HepG2 (cell line): ENCODE data around the gene GPRIN1. TPM values are rescaled to one million over a fixed set of nuclear protein-coding genes. Genes with fewer than 3 reads are reported as not detected.

Source experiments
- ARID2 ChIP-seq: sonication (generic); formaldehyde crosslinking; IDR thresholded peaks from 2 replicates; pipeline ENCODE4 v1.8.1; 2022; ENCODE audit warnings: mild to moderate bottlenecking, missing genetic modification reagents, borderline replicate concordance
- ASH2L ChIP-seq: fragments of 300-600, 200-600 bp; sonication (generic); IDR thresholded peaks from 2 replicates; pipeline ENCODE4 v1.7.0; 2017; ENCODE audit warnings: low read depth, mild to moderate bottlenecking, moderate library complexity, mixed read lengths, low read length; ENCODE audit not compliant: insufficient read length
- ERF ChIP-seq: IDR thresholded peaks from 2 replicates; pipeline ENCODE4 v1.6.1; 2018; ENCODE audit warnings: missing biosample characterization, missing genetic modification reagents
- GATAD1 ChIP-seq: IDR thresholded peaks from 2 replicates; pipeline ENCODE4 v1.6.1; 2016; ENCODE audit warnings: missing genetic modification reagents, missing compliant biosample characterization
- KLF6 ChIP-seq: IDR thresholded peaks from 2 replicates; pipeline ENCODE4 v1.8.0; 2016; ENCODE audit warnings: missing biosample characterization, missing genetic modification reagents
- MAZ ChIP-seq, 2 experiments: sonication (generic) in 1 of 2; formaldehyde crosslinking in 1 of 2; IDR thresholded peaks; 2 replicates each; pipeline versions ENCODE4 v1.5.0 to v1.6.1; 2012 to 2020; ENCODE audit warnings: low read depth in 2 of 2, mild to moderate bottlenecking in 2 of 2, borderline replicate concordance in 1 of 2, improper control_type of control experiment in 1 of 2, low read length in 1 of 2, missing genetic modification reagents in 1 of 2, moderate library complexity in 1 of 2
- MLLT10 ChIP-seq: sonication (generic); formaldehyde crosslinking; IDR thresholded peaks from 2 replicates; pipeline ENCODE4 v1.4.0; 2020; ENCODE audit warnings: missing genetic modification reagents
- SIN3A ChIP-seq: IDR thresholded peaks from 2 replicates; pipeline ENCODE4 v1.6.1; 2011; ENCODE audit warnings: low read depth, mild to moderate bottlenecking, control low read depth, low read length, borderline replicate concordance
- SP1 ChIP-seq, 2 experiments: fragments of 450-650 bp in 1 of 2; sonication (generic) in 1 of 2; formaldehyde crosslinking in 1 of 2; IDR thresholded peaks; 2 replicates each; pipeline versions ENCODE4 v1.4.0 to v1.6.1; 2016 to 2020; ENCODE audit warnings: missing genetic modification reagents in 1 of 2
- TAF1 ChIP-seq: sonication (generic); formaldehyde crosslinking; IDR thresholded peaks from 2 replicates; pipeline ENCODE4 v1.4.0; 2020; ENCODE audit warnings: missing genetic modification reagents
- ZBTB42 ChIP-seq: sonication (generic); formaldehyde crosslinking; IDR thresholded peaks from 2 replicates; pipeline ENCODE4 v1.5.0; 2020; ENCODE audit warnings: mild to moderate bottlenecking, missing genetic modification reagents
- ZNF558 ChIP-seq: sonication (generic); formaldehyde crosslinking; IDR thresholded peaks from 2 replicates; pipeline ENCODE4 v1.9.0; 2022; ENCODE audit warnings: mild to moderate bottlenecking, missing genetic modification reagents, borderline replicate concordance
- polyA plus RNA-seq, 8 experiments: library from polyadenylated mRNA; depleted of rRNA in 3 of 8; stranded (reverse) in 7 of 8; unstranded in 1 of 8; fragments of >200 nt; fragmentation: Illumina TruSeq in 4 of 8; extraction: Trizol in 4 of 8; gene quantifications; 2 replicates each; pipeline versions ENCODE4 v1.2.1 to v1.2.3, GENCODE V29; 2011 to 2016; ENCODE audit warnings: low read depth in 4 of 8, missing spikeins in 1 of 8, mixed read lengths in 1 of 8; ENCODE audit not compliant: insufficient read depth in 1 of 8
- total RNA-seq, 5 experiments: library from RNA; depleted of rRNA; stranded (reverse); fragments of >200 nt; fragmentation: Illumina TruSeq; extraction: Trizol; gene quantifications; 2 replicates each; pipeline ENCODE4 v1.2.3, GENCODE V29; 2016; ENCODE audit warnings: low read depth in 1 of 5
- TF ChIP-seq, protein P1 (sequence below): sonication (generic); formaldehyde crosslinking; IDR thresholded peaks from one replicate; pipeline ENCODE4 v1.5.1; 2020; ENCODE audit warnings: mild to moderate bottlenecking, missing genetic modification reagents; ENCODE audit errors: not compliant biosample characterization
- TF ChIP-seq, protein P2 (sequence below): sonication (generic); formaldehyde crosslinking; IDR thresholded peaks from 2 replicates; pipeline ENCODE4 v1.5.0; 2020; ENCODE audit warnings: mild to moderate bottlenecking, missing genetic modification reagents, moderate library complexity
- TF ChIP-seq, protein P3 (sequence below), 2 experiments: sonication (generic) in 1 of 2; formaldehyde crosslinking in 1 of 2; IDR thresholded peaks; 2 replicates each; pipeline versions ENCODE4 v1.4.0 to v1.6.1; 2018 to 2020; ENCODE audit warnings: missing genetic modification reagents in 2 of 2, borderline replicate concordance in 1 of 2, low read depth in 1 of 2, mild to moderate bottlenecking in 1 of 2, missing biosample characterization in 1 of 2

Gene GPRIN1
- total and polyA plus RNA-seq, 2 of the 13 experiments (the other 11 are each of a cell fraction or from before 2014, with no cell fraction given): 0.32 to 2.0 TPM

DNA sequence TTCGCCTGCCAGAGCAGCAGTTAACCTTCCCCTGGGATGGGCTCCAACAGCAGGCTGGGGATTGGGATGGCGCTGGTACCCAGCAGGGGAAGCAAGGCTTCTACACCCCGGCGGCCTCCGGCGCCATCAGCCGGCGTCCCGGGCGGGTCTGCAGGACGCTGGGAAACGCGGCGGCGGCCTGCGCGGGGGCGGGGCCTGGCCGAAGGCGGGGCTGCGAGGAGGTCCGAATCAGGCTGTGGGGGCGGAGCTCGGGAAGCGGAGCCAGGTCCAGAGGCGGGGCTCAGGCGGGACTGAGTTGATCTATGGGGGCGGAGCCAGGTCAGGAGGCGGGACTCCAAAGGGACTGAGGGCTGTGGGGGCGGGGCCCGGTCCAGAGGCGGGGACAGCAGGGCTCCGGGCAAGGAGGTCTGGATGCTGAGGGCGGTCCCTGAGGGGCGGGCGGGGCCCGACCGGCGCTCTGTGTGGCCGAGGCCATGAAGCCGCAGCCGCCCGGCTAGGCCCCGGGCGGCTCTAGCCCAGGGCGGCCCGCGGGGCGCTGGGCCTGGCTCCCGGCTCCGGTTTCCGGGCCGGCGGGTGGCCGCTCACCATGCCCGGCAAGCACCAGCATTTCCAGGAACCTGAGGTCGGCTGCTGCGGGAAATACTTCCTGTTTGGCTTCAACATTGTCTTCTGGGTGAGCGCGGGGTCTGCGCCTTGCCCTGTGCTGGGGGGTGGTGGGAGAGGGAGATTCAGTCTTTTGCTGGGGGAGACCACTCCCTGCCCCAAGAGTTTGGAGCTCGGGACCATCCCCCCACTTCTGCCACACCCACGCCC is 37.3 kb upstream of the GPRIN1 start, which contains the start of gene TSPAN17 (continued):
- TF ChIP-seq, protein P1, sequence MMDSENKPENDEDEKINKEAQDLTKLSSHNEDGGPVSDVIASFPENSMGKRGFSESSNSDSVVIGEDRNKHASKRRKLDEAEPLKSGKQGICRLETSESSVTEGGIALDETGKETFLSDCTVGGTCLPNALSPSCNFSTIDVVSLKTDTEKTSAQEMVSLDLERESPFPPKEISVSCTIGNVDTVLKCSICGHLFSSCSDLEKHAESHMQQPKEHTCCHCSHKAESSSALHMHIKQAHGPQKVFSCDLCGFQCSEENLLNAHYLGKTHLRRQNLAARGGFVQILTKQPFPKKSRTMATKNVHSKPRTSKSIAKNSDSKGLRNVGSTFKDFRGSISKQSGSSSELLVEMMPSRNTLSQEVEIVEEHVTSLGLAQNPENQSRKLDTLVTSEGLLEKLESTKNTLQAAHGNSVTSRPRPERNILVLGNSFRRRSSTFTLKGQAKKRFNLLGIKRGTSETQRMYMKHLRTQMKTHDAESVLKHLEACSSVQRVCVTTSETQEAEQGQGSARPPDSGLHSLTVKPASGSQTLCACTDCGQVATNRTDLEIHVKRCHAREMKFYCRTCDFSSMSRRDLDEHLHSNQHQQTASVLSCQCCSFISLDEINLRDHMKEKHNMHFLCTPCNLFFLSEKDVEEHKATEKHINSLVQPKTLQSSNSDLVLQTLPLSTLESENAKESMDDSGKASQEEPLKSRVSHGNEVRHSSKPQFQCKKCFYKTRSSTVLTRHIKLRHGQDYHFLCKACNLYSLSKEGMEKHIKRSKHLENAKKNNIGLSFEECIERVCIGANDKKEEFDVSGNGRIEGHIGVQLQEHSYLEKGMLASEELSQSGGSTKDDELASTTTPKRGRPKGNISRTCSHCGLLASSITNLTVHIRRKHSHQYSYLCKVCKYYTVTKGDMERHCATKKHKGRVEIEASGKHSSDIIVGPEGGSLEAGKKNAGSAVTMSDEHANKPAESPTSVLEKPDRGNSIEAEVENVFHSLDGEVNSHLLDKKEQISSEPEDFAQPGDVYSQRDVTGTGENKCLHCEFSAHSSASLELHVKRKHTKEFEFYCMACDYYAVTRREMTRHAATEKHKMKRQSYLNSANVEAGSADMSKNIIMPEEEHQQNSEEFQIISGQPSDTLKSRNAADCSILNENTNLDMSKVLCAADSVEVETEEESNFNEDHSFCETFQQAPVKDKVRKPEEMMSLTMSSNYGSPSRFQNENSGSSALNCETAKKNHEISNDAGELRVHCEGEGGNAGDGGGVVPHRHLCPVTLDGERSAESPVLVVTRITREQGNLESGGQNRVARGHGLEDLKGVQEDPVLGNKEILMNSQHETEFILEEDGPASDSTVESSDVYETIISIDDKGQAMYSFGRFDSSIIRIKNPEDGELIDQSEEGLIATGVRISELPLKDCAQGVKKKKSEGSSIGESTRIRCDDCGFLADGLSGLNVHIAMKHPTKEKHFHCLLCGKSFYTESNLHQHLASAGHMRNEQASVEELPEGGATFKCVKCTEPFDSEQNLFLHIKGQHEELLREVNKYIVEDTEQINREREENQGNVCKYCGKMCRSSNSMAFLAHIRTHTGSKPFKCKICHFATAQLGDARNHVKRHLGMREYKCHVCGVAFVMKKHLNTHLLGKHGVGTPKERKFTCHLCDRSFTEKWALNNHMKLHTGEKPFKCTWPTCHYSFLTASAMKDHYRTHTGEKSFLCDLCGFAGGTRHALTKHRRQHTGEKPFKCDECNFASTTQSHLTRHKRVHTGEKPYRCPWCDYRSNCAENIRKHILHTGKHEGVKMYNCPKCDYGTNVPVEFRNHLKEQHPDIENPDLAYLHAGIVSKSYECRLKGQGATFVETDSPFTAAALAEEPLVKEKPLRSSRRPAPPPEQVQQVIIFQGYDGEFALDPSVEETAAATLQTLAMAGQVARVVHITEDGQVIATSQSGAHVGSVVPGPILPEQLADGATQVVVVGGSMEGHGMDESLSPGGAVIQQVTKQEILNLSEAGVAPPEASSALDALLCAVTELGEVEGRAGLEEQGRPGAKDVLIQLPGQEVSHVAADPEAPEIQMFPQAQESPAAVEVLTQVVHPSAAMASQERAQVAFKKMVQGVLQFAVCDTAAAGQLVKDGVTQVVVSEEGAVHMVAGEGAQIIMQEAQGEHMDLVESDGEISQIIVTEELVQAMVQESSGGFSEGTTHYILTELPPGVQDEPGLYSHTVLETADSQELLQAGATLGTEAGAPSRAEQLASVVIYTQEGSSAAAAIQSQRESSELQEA: peak; percentile 47
- TF ChIP-seq SP1 (IDR thresholded peaks at IDR 0.05) (no peak), SP1 (CRISPR knock-in tag; IDR thresholded peaks at IDR 0.05) (peak; percentile 77), GATAD1 (CRISPR knock-in tag) (0 out of 2 replicates have a peak, but pooled peaks have one; percentile 42), ARID2 (CRISPR knock-in tag) (no peak), ZNF558 (CRISPR knock-in tag) (peak; percentile 43; the same call in 1 of the 2 replicates), ZBTB42 (peak; percentile 75; the same call in 1 of the 2 replicates), MLLT10 (CRISPR knock-in tag) (no peak), ASH2L (peak; percentile 35), ERF (CRISPR knock-in tag) (no peak; the same call in 1 of the 2 replicates), TAF1 (peak; percentile 79), KLF6 (CRISPR knock-in tag) (0 out of 2 replicates have a peak, but pooled peaks have one; percentile 40), MAZ (IDR thresholded peaks at IDR 0.05; ENCODE audit: borderline replicate concordance, low read depth, low read length) (peak; percentile 81), MAZ (CRISPR knock-in tag; IDR thresholded peaks at IDR 0.05; ENCODE audit: low read depth) (peak; percentile 75), SIN3A (peak; percentile 49; the same call in 1 of the 2 replicates)
- TF ChIP-seq, protein P2, sequence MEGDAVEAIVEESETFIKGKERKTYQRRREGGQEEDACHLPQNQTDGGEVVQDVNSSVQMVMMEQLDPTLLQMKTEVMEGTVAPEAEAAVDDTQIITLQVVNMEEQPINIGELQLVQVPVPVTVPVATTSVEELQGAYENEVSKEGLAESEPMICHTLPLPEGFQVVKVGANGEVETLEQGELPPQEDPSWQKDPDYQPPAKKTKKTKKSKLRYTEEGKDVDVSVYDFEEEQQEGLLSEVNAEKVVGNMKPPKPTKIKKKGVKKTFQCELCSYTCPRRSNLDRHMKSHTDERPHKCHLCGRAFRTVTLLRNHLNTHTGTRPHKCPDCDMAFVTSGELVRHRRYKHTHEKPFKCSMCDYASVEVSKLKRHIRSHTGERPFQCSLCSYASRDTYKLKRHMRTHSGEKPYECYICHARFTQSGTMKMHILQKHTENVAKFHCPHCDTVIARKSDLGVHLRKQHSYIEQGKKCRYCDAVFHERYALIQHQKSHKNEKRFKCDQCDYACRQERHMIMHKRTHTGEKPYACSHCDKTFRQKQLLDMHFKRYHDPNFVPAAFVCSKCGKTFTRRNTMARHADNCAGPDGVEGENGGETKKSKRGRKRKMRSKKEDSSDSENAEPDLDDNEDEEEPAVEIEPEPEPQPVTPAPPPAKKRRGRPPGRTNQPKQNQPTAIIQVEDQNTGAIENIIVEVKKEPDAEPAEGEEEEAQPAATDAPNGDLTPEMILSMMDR (CRISPR knock-in tag): peak; percentile 79
- TF ChIP-seq, protein P3, sequence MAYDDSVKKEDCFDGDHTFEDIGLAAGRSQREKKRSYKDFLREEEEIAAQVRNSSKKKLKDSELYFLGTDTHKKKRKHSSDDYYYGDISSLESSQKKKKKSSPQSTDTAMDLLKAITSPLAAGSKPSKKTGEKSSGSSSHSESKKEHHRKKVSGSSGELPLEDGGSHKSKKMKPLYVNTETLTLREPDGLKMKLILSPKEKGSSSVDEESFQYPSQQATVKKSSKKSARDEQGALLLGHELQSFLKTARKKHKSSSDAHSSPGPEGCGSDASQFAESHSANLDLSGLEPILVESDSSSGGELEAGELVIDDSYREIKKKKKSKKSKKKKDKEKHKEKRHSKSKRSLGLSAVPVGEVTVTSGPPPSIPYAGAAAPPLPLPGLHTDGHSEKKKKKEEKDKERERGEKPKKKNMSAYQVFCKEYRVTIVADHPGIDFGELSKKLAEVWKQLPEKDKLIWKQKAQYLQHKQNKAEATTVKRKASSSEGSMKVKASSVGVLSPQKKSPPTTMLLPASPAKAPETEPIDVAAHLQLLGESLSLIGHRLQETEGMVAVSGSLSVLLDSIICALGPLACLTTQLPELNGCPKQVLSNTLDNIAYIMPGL (CRISPR knock-in tag; IDR thresholded peaks at IDR 0.05; ENCODE audit: borderline replicate concordance in 1 of 2, low read depth in 1 of 2): peak in 1 of 2 experiments; percentile 15; a peak in 1 of 4 replicates
